Hepatocyte (in vitro differentiated cells): ENCODE measurements around the gene TM7SF3. TPM values are rescaled to one million over a fixed set of nuclear protein-coding genes. Genes with fewer than 3 reads are reported as not detected.
"Not testable (repeated sequence)": the region's sequence is repeated elsewhere in the genome, so short reads cannot be mapped to it uniquely, and the experiment has no call there.

ENCODE experiments used
- DNase-seq: peaks from one replicate; pipeline ENCODE4 v3.0.0-alpha.2; 2016; ENCODE audit warnings: low spot score
- H2AFZ ChIP-seq: fragments of 200-600 bp; sonication (generic); 2 replicates; pipeline ENCODE4 v1.6.0; 2016; ENCODE audit warnings: antibody characterized with exemption, mild to moderate bottlenecking
- H3K27ac ChIP-seq: fragments of 200-600 bp; sonication (generic); 2 replicates; pipeline ENCODE4 v1.5.1; 2016; ENCODE audit warnings: mild to moderate bottlenecking
- H3K27me3 ChIP-seq: fragments of 200-600 bp; sonication (generic); 2 replicates; pipeline ENCODE4 v1.6.1; 2016
- H3K36me3 ChIP-seq: fragments of 200-600 bp; sonication (generic); replicated peaks from 2 replicates; pipeline ENCODE4 v1.5.1; 2016; ENCODE audit warnings: low read depth; ENCODE audit not compliant: insufficient read depth
- H3K4me1 ChIP-seq: fragments of 200-600 bp; sonication (generic); 2 replicates; pipeline ENCODE4 v1.5.1; 2016; ENCODE audit warnings: mild to moderate bottlenecking, moderate library complexity; ENCODE audit not compliant: insufficient read depth
- H3K4me2 ChIP-seq: fragments of 200-600 bp; sonication (generic); 2 replicates; pipeline ENCODE4 v1.6.0; 2016
- H3K4me3 ChIP-seq: fragments of 200-600 bp; sonication (generic); 2 replicates; pipeline ENCODE4 v1.5.1; 2016; ENCODE audit warnings: mild to moderate bottlenecking
- H3K79me2 ChIP-seq: fragments of 200-600 bp; sonication (generic); 2 replicates; pipeline ENCODE4 v1.6.0; 2017; ENCODE audit warnings: mild to moderate bottlenecking
- H3K9me2 ChIP-seq: fragments of 200-600 bp; sonication (generic); replicated peaks from 2 replicates; pipeline ENCODE4 v1.6.0; 2017; ENCODE audit warnings: mild to moderate bottlenecking; ENCODE audit not compliant: insufficient read depth
- H3K9me3 ChIP-seq: fragments of 200-600 bp; sonication (generic); 2 replicates; pipeline ENCODE4 v1.5.1; 2016; ENCODE audit warnings: low read depth, mild to moderate bottlenecking
- H4K20me1 ChIP-seq: fragments of 200-600 bp; sonication (generic); 2 replicates; pipeline ENCODE4 v1.6.0; 2016; ENCODE audit warnings: mild to moderate bottlenecking; ENCODE audit not compliant: insufficient read depth, poor library complexity, severe bottlenecking
- CTCF ChIP-seq: fragments of 200-600 bp; sonication (generic); IDR thresholded peaks from 2 replicates; pipeline ENCODE4 v1.5.1; 2016; ENCODE audit warnings: antibody characterized with exemption, mild to moderate bottlenecking; ENCODE audit not compliant: poor library complexity
- EZH2 ChIP-seq: fragments of 200-600 bp; sonication (generic); IDR thresholded peaks from 2 replicates; pipeline ENCODE4 v1.6.1; 2016; ENCODE audit warnings: antibody characterized with exemption, mild to moderate bottlenecking, borderline replicate concordance
- EZH2phosphoT487 ChIP-seq: fragments of 200-600 bp; sonication (generic); IDR thresholded peaks from one replicate; pipeline ENCODE4 v1.6.1; 2018; ENCODE audit warnings: antibody characterized with exemption, mild to moderate bottlenecking, low read depth, moderate library complexity; ENCODE audit not compliant: unreplicated experiment, severe bottlenecking
- WGBS: methylation state at CpG from one replicate; pipeline ENCODE4 v1.1.6; 2016; ENCODE audit warnings: low lambda C conversion rate; ENCODE audit errors: missing lambda C conversion rate; 5-methylcytosine and 5-hydroxymethylcytosine counted together
- polyA plus RNA-seq: library from polyadenylated mRNA; unstranded; fragments of >200 nt; fragmentation: Nextera tagmentation; extraction: Ambion mirVana; gene quantifications from 2 replicates; pipeline ENCODE4 v1.2.1, GENCODE V29; 2016
- total RNA-seq: library from RNA; depleted of rRNA; stranded (reverse); fragments of >200 nt; gene quantifications from 2 replicates; pipeline ENCODE4 v1.2.3, GENCODE V29; 2014

The TM7SF3 gene
- total and polyA plus RNA-seq, 2 experiments from 2014 or later = 41.2 to 52.1 TPM

- H3K4me2 ChIP-seq = no peak overlapping the region
- H3K9me2 ChIP-seq = no peaks in the 10 kb centered on the region
- H3K27me3 ChIP-seq = no peaks in the 10 kb centered on the region
- no peaks in the 10 kb centered on the region for H3K36me3 ChIP-seq
- TF ChIP-seq CTCF = no peak
- TF ChIP-seq EZH2phosphoT487 = no peak
- no peak for TF ChIP-seq EZH2
- no peak for DNase-seq
- H3K4me1 ChIP-seq = no peaks in the 10 kb centered on the region
- H3K27ac ChIP-seq = no peak overlapping the region
- H3K9me3 ChIP-seq = no peaks in the 10 kb centered on the region
- no peaks in the 10 kb centered on the region for H4K20me1 ChIP-seq
- WGBS = 96% methylated on average over 3 of the region's 3 CpGs
- H3K4me3 ChIP-seq = no peak overlapping the region
- H2AFZ ChIP-seq = no peak overlapping the region
- H3K79me2 ChIP-seq = no peaks in the 10 kb centered on the region
Measured at GRCh38 chr12:27052742-27053141, 38.6 kb upstream of the TM7SF3 start.

GRCh38 chr12:27052176-27052575 lies 38.0 kb upstream of the TM7SF3 start:
- WGBS = 93% methylated on average over 1 of the region's 1 CpG
- H3K4me1 ChIP-seq = no peaks in the 10 kb centered on the region
- H3K79me2 ChIP-seq = no peaks in the 10 kb centered on the region
- H3K9me2 ChIP-seq = no peaks in the 10 kb centered on the region
- H3K27ac ChIP-seq = no peak overlapping the region
- H3K4me3 ChIP-seq = no peak overlapping the region
- no peaks in the 10 kb centered on the region for H3K9me3 ChIP-seq
- H3K36me3 ChIP-seq = no peaks in the 10 kb centered on the region
- no peak overlapping the region for H2AFZ ChIP-seq
- H4K20me1 ChIP-seq = no peaks in the 10 kb centered on the region
- no peak for DNase-seq
- no peaks in the 10 kb centered on the region for H3K27me3 ChIP-seq
- no peak overlapping the region for H3K4me2 ChIP-seq
- TF ChIP-seq EZH2 (no peak), CTCF (no peak), EZH2phosphoT487 (no peak)

GRCh38 chr12:27048822-27049752 lies 34.9 kb upstream of the TM7SF3 start:
- H3K27me3 ChIP-seq = no peaks in the 10 kb centered on the region
- no peak for TF ChIP-seq CTCF
- TF ChIP-seq EZH2 = no peak
- no peak for TF ChIP-seq EZH2phosphoT487
- no peaks in the 10 kb centered on the region for H3K4me1 ChIP-seq
- H3K4me3 ChIP-seq = no peak overlapping the region
- H2AFZ ChIP-seq = no peak overlapping the region
- H3K9me2 ChIP-seq = no peaks in the 10 kb centered on the region
- peak; percentile 42 for DNase-seq
- no peak overlapping the region for H3K4me2 ChIP-seq
- WGBS = 69% methylated on average over 4 of the region's 4 CpGs
- peak overlapping the region; percentile 31 for H3K27ac ChIP-seq
- H4K20me1 ChIP-seq = no peaks in the 10 kb centered on the region
- H3K9me3 ChIP-seq = no peaks in the 10 kb centered on the region
- H3K79me2 ChIP-seq = no peaks in the 10 kb centered on the region
- H3K36me3 ChIP-seq = no peaks in the 10 kb centered on the region

GRCh38 chr12:27042018-27042417 lies 27.8 kb upstream of the TM7SF3 start:
- not testable (repeated sequence) for H3K36me3 ChIP-seq, H3K79me2 ChIP-seq, H3K4me3 ChIP-seq, H3K9me3 ChIP-seq, H3K27ac ChIP-seq, H3K4me1 ChIP-seq, H3K4me2 ChIP-seq, H3K9me2 ChIP-seq, H4K20me1 ChIP-seq, H3K27me3 ChIP-seq, H2AFZ ChIP-seq, DNase-seq
- WGBS = 95% methylated on average over 1 of the region's 1 CpG

DNA sequence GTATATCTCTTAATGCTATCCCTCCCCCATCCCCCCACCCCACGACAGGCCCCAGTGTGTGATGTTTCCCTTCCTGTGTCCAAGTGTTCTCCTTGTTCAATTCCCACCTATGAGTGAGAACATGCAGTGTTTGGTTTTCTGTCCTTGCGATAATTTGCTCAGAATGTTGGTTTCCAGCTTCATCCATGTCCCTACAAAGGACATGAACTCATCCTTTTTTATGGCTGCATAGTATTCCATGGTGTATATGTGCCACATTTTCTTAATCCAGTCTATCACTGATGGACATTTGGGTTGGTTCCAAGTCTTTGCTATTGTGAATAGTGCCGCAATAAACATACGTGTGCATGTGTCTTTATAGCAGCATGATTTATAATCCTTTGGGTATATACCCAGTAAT lies 26.5 kb upstream of the TM7SF3 start:
- H3K79me2 ChIP-seq, H3K4me1 ChIP-seq, H3K9me3 ChIP-seq, H4K20me1 ChIP-seq, H3K27me3 ChIP-seq, DNase-seq, H3K9me2 ChIP-seq, H2AFZ ChIP-seq, H3K36me3 ChIP-seq, H3K27ac ChIP-seq, H3K4me3 ChIP-seq, H3K4me2 ChIP-seq: not testable (repeated sequence)
- 100% methylated on average over 2 of the region's 4 CpGs for WGBS
